Measurements from ENCODE around the gene SIDT1.

SIDT1 gene

DNA sequence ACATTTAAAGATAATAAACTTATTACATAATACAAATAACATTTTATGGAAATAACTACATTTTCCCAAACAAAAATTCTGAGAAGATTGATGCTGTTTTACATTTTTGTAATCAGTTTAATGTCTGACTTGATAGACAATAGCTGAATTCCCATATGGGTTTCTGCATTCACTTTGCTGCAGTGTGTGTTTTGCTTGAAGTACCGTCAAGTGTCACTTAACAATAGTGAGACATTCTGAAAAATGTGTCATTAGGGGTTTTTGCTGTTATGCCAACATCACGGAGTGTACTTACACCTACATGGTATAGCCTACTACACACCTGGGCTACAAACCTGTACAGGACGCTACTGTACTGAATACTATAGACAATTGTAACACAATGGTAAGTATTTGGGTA, 106.6 kb downstream of the SIDT1 start:
- no peak for DNase-seq

DNA sequence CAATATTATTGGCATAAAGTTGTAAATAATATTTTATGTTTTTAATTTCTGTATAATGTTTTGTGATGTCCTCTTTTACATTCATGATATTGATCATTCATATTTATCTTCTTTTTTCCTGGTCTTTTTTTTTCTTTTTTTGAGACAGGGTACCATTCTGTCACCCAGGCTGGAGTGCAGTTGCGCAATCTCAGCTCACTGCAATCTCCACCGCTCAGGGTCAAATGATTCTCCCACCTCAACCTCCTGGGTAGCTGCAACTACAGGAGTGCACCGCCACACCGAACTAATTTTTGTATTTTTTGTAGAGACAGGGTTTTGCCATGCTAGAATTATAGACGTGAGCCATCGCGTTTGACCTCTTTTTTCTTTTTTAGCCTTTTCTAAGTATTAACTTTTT, 111.2 kb downstream of the SIDT1 start:
- DNase-seq = no peak

DNA sequence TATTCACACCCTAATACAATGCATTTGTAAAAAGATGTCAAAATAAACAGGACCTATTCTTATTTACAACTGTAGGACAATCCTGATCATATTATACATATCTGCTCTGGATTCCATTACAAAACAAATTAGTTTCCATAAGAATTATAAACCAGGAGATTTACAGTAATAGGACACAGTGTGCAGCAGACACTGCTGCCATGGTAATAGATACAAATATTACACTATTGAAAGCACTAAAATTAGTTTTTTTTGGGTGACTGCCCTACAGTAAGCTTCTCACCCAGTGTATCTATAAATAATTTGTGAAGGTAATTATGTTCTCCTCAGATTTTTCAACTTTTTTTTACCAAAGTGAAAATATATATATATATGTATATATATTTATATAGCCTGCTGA, 116.2 kb downstream of the SIDT1 start:
- DNase-seq = no peak

- no peak for DNase-seq
Observed at GRCh38 chr3:113649174-113649845, 117.0 kb downstream of the SIDT1 start.

DNA sequence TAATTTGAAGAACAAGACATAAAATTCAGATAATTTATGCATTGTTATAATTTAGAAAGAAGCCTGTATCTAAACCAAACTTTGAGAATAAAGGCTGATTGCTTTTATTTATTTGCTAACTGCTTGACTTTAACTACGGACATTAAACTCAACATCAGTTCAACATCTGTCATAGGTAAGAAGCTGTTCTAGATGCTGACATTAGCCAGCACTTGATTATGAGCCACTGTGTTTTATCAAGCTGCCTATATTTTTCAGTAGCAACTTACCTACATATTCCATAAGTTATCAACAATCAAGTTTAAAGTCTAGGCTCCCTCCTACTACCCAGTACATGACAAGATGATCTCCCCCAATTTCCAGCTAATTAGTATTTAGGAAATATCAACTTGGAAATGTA, 122.0 kb downstream of the SIDT1 start:
- no peak for DNase-seq

DNA sequence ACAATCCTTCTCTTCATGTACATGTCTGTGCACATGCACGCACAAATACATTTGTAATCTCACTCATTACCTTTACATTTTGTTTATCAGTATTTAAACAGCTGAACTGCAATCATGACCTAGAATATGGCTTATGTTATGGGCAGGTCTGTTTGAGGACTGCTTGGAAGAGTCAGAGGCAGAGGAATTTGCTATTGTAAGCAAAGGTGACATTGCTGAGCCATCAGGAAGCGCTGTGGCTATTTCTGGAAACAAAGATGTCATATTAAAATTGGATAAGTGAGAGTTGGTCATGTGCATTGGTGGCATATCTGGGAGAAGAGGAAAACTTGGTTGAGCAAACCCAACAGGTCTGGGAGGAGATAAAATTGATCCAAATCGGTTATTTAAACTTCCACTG, 122.5 kb downstream of the SIDT1 start:
- DNase-seq = no peak

GRCh38 chr3:113658107-113658506, 125.8 kb downstream of the SIDT1 start:
- DNase-seq = no peak

DNA sequence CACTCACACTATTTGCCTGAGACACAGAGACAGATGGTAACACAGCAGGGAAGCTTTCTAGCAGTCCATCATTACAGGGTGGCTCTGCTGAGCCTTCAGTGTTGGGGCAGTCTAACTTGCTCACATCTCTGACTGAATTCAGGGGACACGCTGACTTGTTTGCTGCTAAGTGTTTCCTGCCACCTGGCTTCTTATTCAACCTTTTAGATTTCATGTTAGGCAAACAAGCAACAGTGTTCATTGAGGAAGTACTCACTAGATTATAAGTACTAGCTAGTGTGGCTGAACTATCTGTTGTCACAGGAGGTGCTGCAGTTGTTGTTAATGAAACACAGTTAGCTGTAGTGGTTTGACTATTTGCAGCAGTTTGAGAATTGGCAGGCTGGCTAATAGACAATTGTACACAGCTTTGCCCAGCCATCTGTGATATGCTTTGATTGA, 126.8 kb downstream of the SIDT1 start:
- no peak for DNase-seq

DNA sequence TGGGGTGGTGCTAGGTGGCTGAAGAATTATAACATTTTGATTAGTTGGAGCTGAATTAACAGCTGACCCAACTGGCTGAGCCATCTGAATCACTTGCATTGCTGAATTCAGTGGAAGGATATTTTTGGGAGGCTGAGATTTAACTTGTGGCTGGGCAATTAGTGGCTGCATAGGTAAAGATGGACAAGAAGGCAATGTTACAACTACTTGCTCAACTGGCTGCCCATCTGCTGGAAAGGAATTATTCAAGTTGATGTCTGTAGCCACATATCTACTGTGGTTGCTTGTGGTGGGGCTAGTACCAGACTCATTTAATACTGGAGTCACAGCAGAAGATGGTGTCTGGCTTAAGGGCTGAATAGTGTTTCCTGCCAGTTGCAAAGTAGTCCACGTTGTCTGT, 127.6 kb downstream of the SIDT1 start:
- DNase-seq = no peak

DNA sequence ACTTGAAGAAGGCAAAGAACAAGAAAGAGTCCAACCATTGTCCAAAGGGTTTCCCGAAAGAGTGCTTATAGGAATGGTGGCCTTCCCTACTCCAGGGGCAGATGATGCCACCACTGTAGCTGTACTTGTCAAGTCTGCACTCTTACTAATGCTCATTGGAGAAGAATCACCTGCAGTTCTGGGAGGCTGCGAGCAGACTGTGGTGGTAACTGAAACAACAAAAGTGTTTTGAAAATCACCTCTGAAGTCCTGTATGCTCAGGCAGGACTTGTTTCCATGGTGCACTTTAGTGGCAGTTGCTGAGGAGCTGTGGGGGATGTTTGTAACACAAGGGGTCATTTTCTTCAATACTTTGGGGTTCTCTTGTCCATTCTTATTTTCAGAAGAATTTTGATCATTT, 128.1 kb downstream of the SIDT1 start:
- DNase-seq = no peak

- DNase-seq = no peak
Observed at GRCh38 chr3:113660896-113661295, 128.5 kb downstream of the SIDT1 start.

GRCh38 chr3:113662824-113663223, 130.5 kb downstream of the SIDT1 start:
- DNase-seq = no peak

- DNase-seq = no peak
Observed at GRCh38 chr3:113663324-113663750, 131.0 kb downstream of the SIDT1 start.

GRCh38 chr3:113663761-113664160, 131.4 kb downstream of the SIDT1 start:
- DNase-seq = no peak

GRCh38 chr3:113664523-113665094, 132.3 kb downstream of the SIDT1 start:
- DNase-seq = no peak

DNA sequence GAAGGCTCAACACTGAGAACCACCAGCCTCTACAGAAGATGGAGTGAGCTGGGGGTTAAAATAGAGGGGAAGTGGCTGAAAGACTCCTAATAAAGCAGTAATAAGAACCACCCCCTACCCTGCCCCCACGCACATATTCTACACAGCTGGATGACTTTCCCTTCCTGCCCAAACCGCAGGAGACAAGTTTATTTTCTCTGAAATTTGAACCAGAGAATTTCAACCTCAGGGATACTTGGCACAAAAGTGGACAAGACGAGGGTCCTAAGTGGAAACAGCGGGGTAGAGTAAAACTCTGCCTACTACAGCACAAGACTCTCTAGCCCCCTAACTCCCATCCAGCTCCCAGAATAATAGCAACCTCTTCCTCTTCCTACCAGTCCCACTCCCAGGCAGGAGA, 135.7 kb downstream of the SIDT1 start:
- DNase-seq = peak; percentile 66

DNA sequence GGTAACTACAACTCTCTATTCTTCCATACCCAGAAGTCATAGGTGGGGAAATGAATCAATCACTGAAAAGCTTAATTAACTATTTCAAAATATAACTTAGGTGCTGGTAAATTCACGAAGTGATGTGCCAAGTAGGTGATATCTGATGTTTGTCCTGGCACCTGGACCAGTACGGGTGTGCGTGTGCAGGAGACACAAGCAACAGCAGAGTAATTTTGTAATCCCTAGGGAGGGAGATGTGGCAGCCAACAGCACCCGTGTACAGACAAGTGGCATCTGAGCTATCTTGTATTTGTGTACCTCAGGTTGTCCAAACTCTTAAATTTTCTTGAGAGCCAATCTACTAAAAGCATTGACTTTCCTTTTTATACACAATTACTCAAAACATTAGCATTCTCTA, 141.2 kb downstream of the SIDT1 start:
- DNase-seq = no peak

- no peak for DNase-seq
Observed at GRCh38 chr3:113676261-113676660, 143.9 kb downstream of the SIDT1 start.

DNA sequence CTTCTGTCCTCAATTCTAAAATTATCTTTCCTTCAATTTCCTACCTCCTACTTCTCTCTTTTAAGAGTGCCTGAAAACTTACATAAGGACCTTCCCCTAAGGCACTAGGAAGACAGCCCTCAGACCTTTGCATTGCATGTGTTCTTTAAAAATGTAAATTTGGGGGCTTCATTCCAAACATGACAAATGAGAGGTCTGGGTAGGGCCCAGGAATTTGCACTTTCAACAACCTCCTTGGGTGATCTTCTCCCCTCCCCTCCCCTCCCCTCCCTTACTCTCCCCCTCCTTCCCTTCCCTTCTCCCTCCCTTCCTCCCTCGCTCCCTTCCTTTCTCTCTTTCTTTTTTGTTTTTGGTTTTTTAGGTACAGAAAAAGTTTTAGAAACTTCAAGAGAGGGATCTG, 145.4 kb downstream of the SIDT1 start:
- DNase-seq = no peak

GRCh38 chr3:113678773-113679172, 146.4 kb downstream of the SIDT1 start:
- no peak for DNase-seq
